LNCAP (cell line): ENCODE measurements around the gene FKBP1B.

Experiments
- CTCF ChIP-seq: fragments of 450-650 bp; IDR thresholded peaks from 2 replicates; pipeline ENCODE4 v1.5.1; 2017; ENCODE audit warnings: mild to moderate bottlenecking

Gene FKBP1B

GRCh38 chr2:24087032-24087431, 37.5 kb downstream of the FKBP1B start:
- TF ChIP-seq CTCF: no peak

GRCh38 chr2:24088821-24089359, 39.3 kb downstream of the FKBP1B start:
- TF ChIP-seq CTCF: no peak

- TF ChIP-seq CTCF: no peak
Measured at GRCh38 chr2:24101992-24102391, 52.5 kb downstream of the FKBP1B start.

- TF ChIP-seq CTCF: no peak
Measured at GRCh38 chr2:24102677-24103076, 53.1 kb downstream of the FKBP1B start.

- no peak for TF ChIP-seq CTCF
Measured at GRCh38 chr2:24104110-24104650, 54.6 kb downstream of the FKBP1B start.

- no peak for TF ChIP-seq CTCF
Measured at GRCh38 chr2:24104906-24105305, 55.4 kb downstream of the FKBP1B start.

GRCh38 chr2:24105816-24106215, 56.3 kb downstream of the FKBP1B start:
- TF ChIP-seq CTCF: no peak

- no peak for TF ChIP-seq CTCF
Measured at GRCh38 chr2:24106786-24107185, 57.2 kb downstream of the FKBP1B start.
